Esophagus squamous epithelium (tissue), 5 donors: ENCODE data around the gene ADAMTS14. TPM values are rescaled to one million over a fixed set of nuclear protein-coding genes. Genes with fewer than 3 reads are reported as not detected.

Experiments
- DNase-seq: peaks from one replicate; lab custom pipeline; 2025; lab: John Stamatoyannopoulos, UW
- H3K27ac ChIP-seq, 4 donors: fragments of 200-600 bp; sonication (generic); one replicate each; pipeline ENCODE4 v1.5.1; 2016 to 2019; ENCODE audit warnings: mild to moderate bottlenecking in 1 of 4
- H3K27me3 ChIP-seq, 4 donors: fragments of 200-600 bp; sonication (generic); 1 replicate in 3 of 4; 2 replicates in 1 of 4; pipeline versions ENCODE4 v1.5.1 to v1.6.0; 2017 to 2021; ENCODE audit warnings: antibody characterized with exemption in 1 of 4
- H3K36me3 ChIP-seq, 3 donors: fragments of 200-600 bp; sonication (generic); one replicate each; pipeline ENCODE4 v1.5.1; 2016 to 2019
- H3K4me1 ChIP-seq, 3 donors: fragments of 200-600 bp; sonication (generic); one replicate each; pipeline ENCODE4 v1.5.1; 2017 to 2019
- H3K4me3 ChIP-seq, 4 donors: fragments of 200-600 bp; sonication (generic); 1 replicate in 3 of 4; 2 replicates in 1 of 4; pipeline ENCODE4 v1.5.1; 2016 to 2019; ENCODE audit warnings: mild to moderate bottlenecking in 2 of 4, moderate library complexity in 1 of 4
- H3K9me3 ChIP-seq, 3 donors: fragments of 200-600 bp; sonication (generic); one replicate each; pipeline ENCODE4 v1.5.1; 2016 to 2019
- POLR2A ChIP-seq, 4 donors: fragments of 450-650 bp; IDR thresholded peaks; one replicate each; pipeline ENCODE4 v1.6.1; 2017; ENCODE audit warnings: antibody characterized with exemption in 4 of 4, mild to moderate bottlenecking in 4 of 4, moderate library complexity in 3 of 4
- WGBS, 2 donors: methylation state at CpG; one replicate each; pipeline ENCODE4 v1.1.5; 2018; 5-methylcytosine and 5-hydroxymethylcytosine counted together
- intact Hi-C: fragments of 100-400 bp; cut with DNase I; formaldehyde crosslinking; loops from one replicate; pipeline ENCODE4 v1.15.0; 2022
- total RNA-seq, 4 donors: library from RNA; depleted of rRNA; stranded (reverse); fragments of >200 nt; gene quantifications; one replicate each; pipeline ENCODE4 v1.1.0, GENCODE V29; 2016
- TF ChIP-seq, protein P1 (sequence below), 6 experiments: fragments of 450-650 bp in 4 of 6; fragments of 200-600 bp in 2 of 6; sonication (generic) in 2 of 6; IDR thresholded peaks; one replicate each; pipeline ENCODE4 v1.5.1; 2016 to 2019; ENCODE audit warnings: antibody characterized with exemption in 6 of 6, mild to moderate bottlenecking in 4 of 6, moderate library complexity in 4 of 6
- donor health status: DM: yes; HTN: yes; CAD: no.

ADAMTS14 gene
- total RNA-seq, 4 donors from 2014 or later: 0.23 to 0.75 (median 0.38) TPM; not detected in 1

DNA sequence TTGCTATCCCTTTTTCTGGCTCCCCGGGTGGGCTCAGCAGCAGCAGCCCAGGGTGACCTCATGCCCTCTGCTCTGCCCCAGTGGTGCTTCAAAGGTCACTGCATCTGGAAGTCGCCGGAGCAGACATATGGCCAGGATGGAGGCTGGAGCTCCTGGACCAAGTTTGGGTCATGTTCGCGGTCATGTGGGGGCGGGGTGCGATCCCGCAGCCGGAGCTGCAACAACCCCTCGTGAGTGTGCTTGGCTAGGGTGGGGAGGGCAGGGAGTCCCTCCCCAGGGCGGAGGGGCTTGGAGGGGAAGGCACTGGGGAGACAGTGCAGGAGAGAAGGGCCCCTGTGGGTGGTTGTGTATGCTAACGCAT lies 66.4 kb downstream of the ADAMTS14 start:
- 88% methylated on average over 10 of the region's 12 CpGs; no CpG with 5 or more reads in 1 of the 2 donors for WGBS, 2 donors

DNA sequence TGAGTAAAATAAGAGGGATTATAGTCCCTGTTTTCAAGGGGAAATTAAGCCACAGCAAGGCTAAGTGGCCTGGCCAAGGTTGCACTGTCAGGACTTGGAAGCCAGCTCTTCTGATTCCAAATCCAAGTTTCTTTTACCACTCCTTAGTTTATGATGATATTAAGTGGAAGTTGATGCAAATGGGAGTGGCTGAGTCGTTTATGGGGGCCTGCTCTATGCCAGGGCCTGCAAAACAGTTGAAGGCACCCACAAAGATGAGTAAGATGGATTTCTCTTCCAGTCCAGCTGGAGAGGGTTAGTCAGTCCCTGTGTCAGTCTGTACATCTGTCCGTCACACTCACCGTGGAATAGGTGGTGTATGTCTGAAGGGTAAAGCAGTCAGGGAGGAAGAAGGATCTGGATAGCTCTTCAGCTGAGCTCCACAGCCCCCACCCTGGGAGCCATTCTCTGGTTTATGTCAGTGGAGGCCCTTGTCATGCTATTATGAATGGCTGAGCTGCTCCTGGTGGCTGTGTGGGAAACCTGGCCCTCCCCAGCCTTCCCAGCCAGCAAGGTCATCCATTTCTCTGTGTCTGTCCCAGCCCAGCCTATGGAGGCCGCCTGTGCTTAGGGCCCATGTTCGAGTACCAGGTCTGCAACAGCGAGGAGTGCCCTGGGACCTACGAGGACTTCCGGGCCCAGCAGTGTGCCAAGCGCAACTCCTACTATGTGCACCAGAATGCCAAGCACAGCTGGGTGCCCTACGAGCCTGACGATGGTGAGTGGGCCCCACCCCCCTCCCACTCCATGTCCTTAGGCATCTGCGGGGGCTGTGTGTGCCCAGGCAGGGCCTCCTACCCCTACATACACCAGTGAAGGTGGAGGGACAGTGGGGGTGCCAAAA lies 68.3 kb downstream of the ADAMTS14 start:
- H3K27me3 ChIP-seq: no peaks in the 10 kb centered on the region
- TF ChIP-seq, protein P1, sequence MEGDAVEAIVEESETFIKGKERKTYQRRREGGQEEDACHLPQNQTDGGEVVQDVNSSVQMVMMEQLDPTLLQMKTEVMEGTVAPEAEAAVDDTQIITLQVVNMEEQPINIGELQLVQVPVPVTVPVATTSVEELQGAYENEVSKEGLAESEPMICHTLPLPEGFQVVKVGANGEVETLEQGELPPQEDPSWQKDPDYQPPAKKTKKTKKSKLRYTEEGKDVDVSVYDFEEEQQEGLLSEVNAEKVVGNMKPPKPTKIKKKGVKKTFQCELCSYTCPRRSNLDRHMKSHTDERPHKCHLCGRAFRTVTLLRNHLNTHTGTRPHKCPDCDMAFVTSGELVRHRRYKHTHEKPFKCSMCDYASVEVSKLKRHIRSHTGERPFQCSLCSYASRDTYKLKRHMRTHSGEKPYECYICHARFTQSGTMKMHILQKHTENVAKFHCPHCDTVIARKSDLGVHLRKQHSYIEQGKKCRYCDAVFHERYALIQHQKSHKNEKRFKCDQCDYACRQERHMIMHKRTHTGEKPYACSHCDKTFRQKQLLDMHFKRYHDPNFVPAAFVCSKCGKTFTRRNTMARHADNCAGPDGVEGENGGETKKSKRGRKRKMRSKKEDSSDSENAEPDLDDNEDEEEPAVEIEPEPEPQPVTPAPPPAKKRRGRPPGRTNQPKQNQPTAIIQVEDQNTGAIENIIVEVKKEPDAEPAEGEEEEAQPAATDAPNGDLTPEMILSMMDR (IDR thresholded peaks at IDR 0.05): no peak
- no peak for TF ChIP-seq POLR2A (IDR thresholded peaks at IDR 0.05)
- WGBS, 2 donors: 0 to 89% methylated on average over 1 to 10 of the region's 12 CpGs
- no peak for DNase-seq
- no peak overlapping the region for H3K4me3 ChIP-seq
- no peaks in the 10 kb centered on the region for H3K9me3 ChIP-seq
- no peak overlapping the region for H3K27ac ChIP-seq
- H3K36me3 ChIP-seq: no peaks in the 10 kb centered on the region
- H3K4me1 ChIP-seq: peaks cover 0 to 21% (median 8%) of the 10 kb centered on the region in 3 donors
- intact Hi-C loops: no loop called here

More for the DNA sequence above, 66.4 kb downstream of the ADAMTS14 start:
- no peak overlapping the region for H3K27ac ChIP-seq
- H3K4me3 ChIP-seq: no peak overlapping the region
- intact Hi-C loops: no loop called here
- H3K4me1 ChIP-seq: peaks cover 0 to 21% (median 8%) of the 10 kb centered on the region in 3 donors
- H3K27me3 ChIP-seq: no peaks in the 10 kb centered on the region
- TF ChIP-seq, protein P1 (IDR thresholded peaks at IDR 0.05): no peak
- no peak for TF ChIP-seq POLR2A (IDR thresholded peaks at IDR 0.05)
- no peaks in the 10 kb centered on the region for H3K36me3 ChIP-seq
- DNase-seq: no peak
- H3K9me3 ChIP-seq: no peaks in the 10 kb centered on the region

DNA sequence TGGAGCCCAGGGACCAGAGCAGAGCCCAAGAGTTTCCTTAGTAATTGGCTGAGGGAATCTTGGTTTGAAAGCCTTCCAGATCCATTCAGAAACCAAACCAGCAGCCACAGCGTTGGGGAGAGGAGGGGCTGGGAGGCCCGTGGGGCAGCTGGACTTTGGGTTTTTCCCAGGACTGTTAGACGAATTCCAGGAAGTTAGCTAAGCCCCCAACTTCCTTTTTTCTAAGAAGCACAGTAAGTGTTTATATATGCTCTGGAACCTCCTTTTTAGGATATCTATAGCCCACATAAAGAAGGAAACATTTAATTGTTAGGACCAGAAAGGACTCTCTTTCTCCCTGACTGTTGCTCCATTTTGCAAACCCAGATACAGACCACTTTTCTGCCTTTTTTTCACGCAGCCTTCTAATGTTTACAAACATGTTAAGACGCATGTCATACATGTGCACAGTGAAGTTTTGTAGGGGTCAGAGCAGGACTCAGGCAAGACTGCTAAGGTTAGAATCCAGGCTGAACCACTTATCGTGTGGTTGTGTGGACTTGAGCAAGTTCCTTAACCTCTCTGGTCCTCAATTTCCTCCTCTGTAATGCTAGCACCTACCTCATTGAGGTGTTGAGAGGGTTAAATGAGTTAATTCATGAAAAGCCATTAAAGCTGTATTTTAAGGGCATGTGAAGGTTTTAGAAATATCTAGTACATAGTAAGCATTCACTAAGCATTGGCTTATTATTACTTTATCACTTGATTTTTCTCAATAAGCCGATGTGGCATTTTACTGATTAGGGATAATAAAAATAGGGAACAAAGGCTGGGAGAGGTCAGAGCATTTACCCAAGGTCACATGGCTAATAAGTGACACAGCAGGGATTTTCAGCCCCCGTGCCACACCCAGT lies 70.5 kb downstream of the ADAMTS14 start:
- Histone ChIP-seq H3K4me1 (peaks cover 0 to 21% (median 8%) of the 10 kb centered on the region in 3 donors), H3K27me3 (no peaks in the 10 kb centered on the region), H3K27ac (no peak overlapping the region), H3K36me3 (no peaks in the 10 kb centered on the region), H3K4me3 (no peak overlapping the region), H3K9me3 (no peaks in the 10 kb centered on the region)
- no peak for DNase-seq
- intact Hi-C loops: no loop called here
- TF ChIP-seq POLR2A (IDR thresholded peaks at IDR 0.05): no peak
- TF ChIP-seq, protein P1 (IDR thresholded peaks at IDR 0.05): no peak
- 44 to 53% methylated on average over 6 to 8 of the region's 8 CpGs for WGBS, 2 donors

DNA sequence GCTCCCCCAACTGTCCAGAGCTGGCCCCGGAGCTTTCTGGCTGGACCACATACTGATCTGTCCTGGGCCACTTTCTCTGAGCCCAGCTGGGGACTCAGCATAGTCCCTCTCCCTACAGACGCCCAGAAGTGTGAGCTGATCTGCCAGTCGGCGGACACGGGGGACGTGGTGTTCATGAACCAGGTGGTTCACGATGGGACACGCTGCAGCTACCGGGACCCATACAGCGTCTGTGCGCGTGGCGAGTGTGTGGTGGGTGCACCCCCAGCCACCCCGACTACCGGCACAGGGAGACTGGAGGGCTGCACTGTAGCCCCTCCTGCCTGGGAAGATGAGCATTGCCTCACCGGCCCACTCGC lies 71.1 kb downstream of the ADAMTS14 start:
- no peak overlapping the region for H3K27ac ChIP-seq
- no peaks in the 10 kb centered on the region for H3K36me3 ChIP-seq
- peaks cover 0 to 21% (median 8%) of the 10 kb centered on the region in 3 donors for H3K4me1 ChIP-seq
- 64 to 93% methylated on average over 1 to 2 of the region's 17 CpGs for WGBS, 2 donors
- DNase-seq: no peak
- TF ChIP-seq, protein P1 (IDR thresholded peaks at IDR 0.05): no peak
- no peak for TF ChIP-seq POLR2A (IDR thresholded peaks at IDR 0.05)
- H3K9me3 ChIP-seq: no peaks in the 10 kb centered on the region
- H3K4me3 ChIP-seq: no peak overlapping the region
- no peaks in the 10 kb centered on the region for H3K27me3 ChIP-seq
- intact Hi-C loops: no loop called here
